CD4-positive, alpha-beta T cell treated with Interleukin-17A for 1 hour (primary cell): ENCODE measurements around the gene AKAP12.
"Not testable (repeated sequence)": the region's sequence is repeated elsewhere in the genome, so short reads cannot be mapped to it uniquely, and the experiment has no call there.

Experiments
- DNase-seq: peaks from one replicate; pipeline ENCODE4 v3.0.0-alpha.2; 2020

Gene AKAP12

DNA sequence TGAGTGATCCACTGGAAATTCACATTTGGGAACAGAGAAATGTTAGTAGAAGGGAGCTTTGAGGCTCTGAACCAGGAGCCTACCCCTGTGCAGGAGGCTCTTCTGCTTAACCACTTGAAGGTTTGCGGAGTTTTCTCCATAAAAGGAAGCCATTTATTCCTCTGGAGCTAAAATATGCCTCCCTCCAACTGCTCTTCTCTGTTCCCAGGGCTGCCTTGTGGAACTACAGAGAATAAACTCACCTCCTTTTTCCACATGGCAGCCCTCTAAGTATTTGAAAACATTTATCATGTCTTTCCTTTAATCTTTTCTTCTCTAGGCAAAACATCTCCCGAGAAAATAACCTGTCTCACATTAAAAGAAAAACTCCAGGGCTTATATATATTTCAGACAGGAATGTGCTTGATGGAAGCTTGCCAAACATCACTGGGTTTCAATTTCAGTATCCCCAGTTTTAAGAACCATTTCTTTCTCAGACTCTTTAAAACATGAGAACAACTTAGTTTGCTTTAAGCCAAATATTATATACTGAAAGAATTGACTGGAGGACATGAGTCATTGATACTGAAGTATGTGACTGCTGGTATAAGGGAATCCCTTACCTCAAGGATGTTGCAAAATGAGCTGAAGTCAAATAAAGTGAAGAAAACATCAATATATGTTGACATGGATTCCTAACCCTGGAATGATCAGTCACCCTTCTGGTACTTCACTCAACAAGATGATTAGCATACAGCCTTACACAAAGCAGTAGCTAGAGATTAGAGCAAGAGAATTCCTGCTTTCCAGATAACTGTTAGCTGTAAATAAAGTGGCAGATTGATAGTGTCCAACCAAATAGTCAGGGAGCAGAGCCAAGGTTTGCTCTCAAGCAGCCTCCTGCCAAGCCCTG is 77.6 kb downstream of the AKAP12 start:
- DNase-seq, result no peak

DNA sequence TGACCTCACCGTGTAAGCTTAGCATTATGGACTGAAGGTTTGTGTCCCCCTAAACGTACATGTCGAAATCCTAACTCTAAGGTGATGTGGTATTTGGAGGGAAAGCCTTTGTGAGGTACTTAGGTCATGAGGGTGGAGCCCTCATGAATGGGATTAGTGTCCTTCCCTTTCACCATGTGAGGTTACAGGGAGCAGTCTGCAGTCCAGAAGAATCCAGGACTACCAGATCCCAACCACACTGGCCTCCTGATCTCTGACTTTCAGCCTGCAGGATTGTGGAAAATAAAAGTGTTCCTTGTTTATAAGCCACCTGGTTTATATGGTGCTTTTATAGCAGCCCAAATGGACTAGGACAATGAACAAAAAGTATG is 78.2 kb downstream of the AKAP12 start:
- DNase-seq, result no peak

DNA sequence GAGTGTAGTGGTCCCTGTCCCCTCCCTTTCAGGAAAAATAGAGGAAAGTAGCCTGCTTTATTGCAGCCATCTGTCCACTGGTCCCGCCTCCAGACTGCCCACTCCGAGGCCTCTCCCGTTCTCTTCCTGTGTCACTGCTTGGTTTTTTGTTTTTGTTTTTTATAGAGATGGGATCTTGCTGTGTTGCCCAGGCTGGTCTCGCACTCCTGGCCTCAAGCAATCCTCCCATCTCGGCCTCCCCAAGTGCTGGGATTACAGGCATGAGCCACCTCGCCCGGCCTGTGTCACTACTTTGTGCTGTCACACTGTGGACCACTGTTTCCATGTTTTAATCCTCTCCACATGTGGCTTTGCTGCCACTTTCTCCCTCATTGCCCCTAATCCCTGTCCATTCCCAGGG is 80.4 kb downstream of the AKAP12 start:
- no peak for DNase-seq

DNA sequence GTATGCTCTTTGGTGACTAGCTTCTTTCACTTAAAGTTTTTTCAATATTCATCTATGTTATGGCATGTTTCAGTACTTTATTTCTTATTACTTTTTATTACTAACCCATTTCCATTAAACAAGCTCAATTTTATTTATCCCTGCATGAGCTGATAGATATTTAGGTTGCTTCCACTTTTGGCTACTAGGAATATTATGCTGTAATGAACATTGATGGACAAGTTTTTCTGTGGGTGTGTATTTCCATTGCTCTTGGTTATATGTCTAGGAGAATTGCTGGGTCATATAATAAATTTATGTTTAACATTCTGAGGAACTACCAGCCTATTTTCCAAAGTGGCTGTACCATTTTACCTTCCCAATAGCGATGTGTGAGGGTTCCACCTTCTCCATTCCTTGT is 81.7 kb downstream of the AKAP12 start:
- DNase-seq, result no peak

DNA sequence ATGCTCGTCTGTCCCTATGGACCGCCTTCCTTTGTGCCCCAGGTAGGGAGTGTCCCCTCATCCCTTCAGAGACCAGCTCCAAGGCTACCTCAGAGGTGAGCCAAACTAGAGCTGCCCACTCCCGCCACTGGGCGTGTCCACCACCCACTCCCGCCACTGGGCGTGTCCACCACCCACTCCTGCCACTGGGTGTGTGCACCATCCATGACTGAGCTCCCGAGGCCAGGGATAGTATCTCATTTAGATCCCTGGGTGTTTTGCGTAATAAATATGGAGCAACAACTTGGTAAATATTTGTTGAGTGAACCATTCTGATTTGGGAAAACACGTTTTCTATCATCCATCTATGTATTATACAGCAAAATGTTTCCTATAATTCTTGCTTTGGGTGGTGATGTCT is 82.8 kb downstream of the AKAP12 start:
- DNase-seq, result no peak

DNA sequence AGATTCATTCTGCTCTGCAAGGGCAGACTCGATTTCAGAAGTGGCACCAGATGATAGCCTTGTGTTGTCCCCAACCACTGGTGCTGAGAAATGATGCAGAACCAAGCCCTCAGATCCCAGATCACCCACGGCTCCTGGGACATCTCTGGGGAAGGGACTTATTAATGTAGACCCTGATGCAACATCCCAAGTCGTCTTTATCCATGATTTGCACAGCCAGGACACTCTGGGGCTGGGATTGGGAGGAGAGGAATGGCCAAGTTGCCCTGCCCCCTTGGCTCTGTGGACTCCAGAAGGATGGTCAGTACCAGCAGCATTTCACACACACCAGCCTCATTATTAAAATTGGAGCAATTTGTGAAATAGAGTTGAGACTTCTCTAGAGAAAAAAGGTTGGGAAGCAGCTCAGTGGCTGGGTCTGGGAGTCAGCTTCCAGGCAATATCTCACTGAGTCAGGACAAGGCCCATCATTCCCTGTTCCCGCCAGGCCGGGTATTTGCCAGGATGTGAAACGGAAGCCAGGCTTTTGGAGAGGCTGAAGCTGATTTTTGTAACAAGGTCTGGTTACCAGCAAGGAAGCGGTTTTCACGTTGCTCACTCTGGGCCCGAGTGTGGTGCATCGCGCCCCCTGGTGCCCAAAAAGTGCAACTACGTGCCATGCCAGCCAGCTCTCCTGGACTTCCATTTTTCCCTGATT is 84.2 kb downstream of the AKAP12 start:
- DNase-seq, result peak; percentile 71

DNA sequence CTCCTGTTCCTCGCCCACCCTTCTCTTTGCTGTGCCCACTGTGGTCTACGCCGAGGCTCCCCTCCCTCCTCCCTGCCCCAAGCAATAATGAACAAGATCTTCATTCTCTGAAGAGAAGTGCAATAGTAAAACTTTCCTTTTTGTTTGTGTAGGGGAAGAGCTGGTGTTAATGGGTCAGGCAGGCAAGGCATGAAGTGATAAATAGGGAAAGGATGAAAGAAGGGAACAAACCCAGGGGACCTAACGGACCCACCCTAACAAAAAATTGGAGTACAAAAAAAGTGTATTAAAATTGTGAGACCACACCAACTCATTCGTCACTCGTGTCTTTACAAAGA is 84.7 kb downstream of the AKAP12 start:
- no peak for DNase-seq

DNA sequence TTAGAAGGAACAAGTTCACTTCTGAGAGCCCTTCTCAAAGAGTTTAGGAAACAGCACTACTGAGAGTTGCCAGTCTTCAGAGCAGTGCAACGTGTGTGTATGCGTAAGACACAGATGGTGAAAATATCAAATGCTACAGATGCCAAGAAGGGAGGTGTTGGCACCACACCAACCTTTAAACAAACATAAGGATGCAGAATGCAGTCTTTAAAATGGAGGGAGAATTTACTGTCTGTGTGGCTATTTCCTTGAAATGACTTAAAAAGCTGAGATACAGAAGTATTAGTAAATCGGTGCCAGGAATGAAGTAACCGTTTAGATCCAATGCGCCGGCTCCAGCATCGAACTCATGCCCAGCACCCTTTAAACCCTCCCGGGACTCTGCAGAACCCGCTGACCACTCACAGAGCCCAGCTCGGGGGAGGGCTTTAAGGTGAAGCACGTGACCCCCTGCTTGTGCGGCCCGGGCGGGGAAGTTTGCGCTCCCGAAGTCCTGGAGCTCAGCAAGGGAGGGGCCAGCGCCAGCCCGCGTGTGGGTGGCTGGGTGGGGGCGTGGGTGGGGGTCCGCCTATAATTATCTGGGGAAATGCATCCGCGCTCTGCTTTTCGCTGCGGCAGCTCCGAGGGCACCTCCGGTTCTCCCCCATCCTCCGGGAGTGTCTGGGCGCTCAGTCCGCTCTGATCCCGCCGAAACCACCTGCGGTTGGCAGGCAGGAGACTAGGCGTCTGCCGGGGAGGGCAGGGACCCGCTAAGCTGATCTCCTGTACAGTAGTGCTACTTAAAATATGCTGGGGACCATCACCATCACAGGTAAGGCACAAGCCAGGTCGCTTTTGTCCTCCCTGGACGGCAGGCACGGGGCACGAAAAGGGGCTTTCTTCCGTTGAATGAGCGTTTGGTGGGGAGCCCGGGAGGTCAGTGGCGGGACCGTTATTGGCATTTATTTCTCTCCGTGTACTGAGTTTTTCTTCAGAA is 85.6 kb downstream of the AKAP12 start:
- DNase-seq, result peak; percentile 13

DNA sequence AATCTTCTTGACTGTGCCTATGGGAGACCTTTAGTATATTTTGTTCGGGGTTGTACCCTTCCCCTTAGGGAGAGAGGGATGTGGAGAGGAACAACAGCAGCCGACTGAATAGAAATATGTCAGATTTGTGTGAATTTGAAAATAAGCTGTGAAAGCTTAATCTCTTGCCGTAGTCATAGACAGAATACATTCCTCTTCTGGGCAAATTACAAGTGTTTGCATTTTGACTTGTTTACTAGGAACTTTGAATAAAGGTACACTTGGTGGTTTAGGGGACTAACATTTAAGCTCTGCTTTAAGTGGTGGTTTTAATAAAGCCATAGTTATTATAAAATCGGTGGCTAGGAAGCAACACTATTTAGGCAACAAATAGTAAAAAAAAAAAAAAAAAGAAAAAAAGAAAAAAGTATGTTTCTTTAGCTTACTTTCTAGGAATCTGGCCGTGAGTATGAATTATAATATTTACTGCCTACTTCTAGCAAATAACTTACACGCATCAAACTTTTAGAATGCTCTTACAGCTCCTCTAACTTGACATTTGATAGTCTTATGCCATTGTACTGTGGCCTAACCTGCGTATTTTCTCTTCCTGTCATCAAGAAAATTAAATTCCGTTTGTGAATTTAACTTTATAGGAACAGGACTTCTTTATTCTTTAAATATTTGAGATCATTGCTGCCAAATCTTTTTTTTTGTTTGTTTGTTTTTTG is 86.5 kb downstream of the AKAP12 start:
- no peak for DNase-seq

DNA sequence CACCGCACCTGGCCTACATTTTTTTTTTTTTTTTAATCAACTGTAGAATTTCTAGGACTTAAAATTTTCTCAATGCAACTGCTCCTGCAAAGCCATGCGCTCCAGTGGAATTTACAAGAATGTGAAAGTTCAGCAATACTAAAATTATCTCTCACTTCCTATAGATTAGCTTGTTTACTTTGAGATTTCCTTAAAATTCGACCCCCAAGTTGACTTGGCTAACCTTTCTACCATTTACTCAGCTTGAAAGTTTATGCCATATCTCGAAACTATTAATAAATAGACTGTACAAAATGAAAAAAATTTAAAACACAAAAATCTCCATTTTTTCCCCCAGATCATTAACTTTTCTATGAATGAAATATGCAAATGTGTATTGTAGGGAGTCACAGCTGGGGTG is 87.3 kb downstream of the AKAP12 start:
- no peak for DNase-seq

DNA sequence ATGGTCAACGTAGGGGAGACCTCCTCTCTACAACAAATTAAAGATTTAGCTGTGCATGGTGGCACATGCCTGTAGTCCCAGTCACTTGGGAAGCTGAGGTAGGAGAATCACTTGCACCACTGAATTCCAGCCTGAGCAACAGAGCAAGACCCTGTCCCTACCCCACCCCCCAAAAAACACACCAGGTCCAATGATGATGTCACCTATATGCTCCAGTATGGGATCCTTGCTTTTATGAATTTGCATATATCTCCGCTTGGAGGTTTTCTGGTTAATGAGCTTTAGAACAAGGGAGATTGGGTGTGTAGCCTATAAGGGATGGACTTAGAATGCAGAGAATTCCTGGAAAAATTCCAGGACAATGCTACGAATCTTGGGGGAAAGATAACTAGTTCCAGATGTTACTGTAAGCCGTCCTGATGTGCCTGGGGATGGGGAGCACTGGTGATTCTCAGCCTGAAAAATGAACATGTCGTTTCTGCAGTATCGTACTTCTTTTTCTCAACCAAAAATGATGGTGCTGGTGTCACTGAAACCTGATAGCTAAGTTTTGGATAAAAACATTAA is 90.4 kb downstream of the AKAP12 start:
- DNase-seq, result no peak

DNA sequence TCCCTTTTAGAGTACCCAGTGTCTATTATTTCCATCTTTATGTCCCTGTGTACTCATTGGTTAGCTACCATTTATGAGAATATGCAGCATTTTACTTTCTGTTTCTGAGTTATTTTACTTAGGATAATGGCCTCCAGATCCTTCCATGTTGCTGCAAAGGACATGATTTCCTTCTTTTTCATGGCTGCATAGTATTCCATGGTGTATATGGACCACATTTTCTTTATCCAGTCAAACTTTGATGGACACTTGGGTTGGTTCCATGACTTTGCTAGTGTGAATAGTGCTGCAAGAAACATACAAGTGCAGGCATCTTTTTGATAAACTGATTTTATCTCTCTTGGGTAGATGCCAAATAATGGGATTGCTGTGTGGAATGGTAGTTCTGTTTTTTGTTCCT is 96.2 kb downstream of the AKAP12 start:
- no peak for DNase-seq

DNA sequence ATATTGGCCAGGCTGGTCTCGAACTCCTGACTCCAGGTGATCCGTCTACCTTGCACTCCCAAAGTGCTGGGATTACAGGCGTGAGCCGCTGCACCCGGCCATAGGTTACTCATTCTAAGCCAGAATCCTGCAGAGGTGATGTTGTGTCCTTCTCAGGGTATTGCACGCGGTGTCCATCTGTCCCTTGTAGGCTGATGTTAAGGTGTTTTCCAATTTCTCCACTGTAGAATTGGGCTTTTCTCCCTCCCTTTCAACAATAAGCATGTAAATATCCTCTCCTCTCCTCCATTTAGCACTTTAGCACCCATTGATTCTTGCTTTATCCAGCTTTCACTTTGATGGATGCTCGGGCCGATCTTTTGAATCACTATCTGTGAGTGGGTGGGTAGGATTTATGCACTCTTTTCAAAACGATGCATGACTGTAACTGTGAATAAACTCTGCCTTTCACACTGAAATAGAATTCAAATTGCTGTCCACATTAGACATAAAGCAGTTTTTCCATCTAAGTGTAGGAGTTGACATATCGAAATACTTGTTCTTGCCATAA is 99.0 kb downstream of the AKAP12 start:
- no peak for DNase-seq

DNA sequence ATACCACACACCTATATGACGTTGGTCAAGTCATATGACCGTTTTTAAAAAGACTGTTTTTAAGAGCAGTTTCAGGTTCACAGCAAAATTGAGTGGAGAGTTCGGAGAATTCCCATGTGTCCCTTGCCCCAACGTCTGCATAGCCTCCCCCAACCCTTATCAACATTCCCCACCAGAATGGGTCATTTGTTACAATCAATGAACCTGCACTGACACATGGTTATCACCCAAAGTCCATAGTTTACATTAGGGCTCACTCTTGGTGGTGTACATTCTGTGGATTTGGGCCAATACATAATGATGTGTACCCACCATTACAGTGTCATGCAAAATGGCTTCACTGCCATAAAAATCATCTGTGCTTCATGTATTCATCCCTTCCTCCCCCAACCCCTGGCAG is 99.6 kb downstream of the AKAP12 start:
- DNase-seq, result no peak

DNA sequence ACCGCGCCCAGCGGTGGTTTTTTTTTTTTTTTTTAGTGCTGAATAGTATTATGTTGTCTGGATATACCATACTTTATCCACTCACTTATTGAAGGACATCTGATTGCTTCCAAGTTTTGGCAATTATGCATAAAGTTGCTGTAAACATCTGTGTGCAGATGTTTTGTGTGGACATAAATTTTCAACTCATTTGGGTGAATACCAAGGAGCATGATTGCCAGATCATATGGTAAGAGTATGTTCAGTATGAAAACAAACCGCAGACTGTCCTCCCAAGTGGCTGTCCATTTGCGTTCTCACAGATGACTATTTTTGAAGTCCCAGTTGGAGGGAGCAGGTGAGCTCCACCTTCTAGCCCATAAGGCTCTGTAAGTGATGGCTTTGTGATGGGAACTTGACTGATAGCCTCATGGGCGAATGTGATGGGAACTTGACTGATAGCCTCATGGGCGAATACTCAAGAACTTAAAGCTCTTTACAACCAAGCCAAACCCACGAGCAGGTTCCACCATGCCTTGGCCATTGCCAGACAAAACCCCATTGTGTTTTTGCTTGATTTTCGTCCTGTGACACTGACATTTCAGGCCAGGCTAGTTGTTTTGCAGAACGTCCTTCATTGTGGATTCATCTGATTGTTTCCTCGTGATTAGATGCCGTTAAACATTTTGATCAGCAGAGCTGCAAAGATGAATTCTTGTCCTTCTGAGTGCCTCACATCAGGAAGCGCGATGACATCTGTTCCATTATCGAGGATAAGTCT is 100.6 kb downstream of the AKAP12 start:
- no peak for DNase-seq

DNA sequence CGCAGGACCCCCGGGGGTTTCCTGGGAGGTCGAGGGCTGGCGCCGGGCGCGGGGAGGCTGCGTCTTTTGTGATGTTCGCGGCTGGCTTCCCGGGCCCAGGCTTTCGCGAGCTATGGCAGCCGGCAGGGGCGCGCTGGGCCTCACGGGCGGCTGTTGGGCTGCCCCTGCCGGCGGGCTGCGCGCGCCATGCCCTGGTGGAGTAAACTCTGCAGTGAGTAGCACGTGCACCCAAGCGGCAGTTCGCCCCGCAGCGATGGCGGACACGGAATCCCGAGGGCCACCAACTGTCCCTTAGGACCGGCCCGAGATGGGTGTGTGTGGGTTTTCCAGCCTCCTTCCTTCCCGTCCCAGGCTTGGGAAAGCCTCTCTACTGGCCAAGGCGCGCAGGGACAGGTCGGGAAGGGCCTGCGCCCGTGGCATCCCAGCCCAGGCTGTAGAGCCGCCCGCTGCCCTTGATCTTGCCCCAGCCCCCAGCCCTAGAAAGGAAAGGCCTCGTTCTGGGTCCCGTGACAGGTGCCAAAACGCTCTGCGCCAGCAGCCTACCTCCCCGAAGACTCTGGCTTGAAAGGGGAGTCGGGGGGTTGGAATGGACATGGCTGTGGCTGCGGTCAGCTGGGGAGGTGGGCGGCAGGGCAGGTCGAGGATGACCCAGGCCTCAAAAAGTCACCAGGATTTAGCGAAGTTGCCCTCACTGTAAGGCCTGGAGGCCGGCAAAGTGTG is 101.9 kb downstream of the AKAP12 start:
- DNase-seq, result no peak

DNA sequence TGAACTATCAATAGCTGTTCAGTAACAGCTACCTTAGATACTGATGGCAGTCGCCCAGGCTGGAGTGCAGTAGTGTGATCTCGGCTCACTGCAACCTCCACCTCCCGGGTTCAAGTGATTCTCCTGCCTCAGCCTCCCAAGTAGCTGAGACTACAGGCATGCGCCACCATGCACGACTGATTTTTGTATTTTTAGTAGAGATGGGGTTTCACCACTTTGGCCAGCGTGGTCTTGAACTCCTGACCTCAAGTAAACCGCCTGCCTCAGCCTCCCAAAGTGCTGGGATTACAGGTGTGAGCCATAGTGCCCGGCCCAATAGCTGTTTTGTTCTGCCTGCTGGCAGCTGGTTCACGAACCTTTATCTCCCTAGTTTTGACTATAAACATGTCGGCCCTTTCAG is 103.0 kb downstream of the AKAP12 start:
- not testable (repeated sequence) for DNase-seq

DNA sequence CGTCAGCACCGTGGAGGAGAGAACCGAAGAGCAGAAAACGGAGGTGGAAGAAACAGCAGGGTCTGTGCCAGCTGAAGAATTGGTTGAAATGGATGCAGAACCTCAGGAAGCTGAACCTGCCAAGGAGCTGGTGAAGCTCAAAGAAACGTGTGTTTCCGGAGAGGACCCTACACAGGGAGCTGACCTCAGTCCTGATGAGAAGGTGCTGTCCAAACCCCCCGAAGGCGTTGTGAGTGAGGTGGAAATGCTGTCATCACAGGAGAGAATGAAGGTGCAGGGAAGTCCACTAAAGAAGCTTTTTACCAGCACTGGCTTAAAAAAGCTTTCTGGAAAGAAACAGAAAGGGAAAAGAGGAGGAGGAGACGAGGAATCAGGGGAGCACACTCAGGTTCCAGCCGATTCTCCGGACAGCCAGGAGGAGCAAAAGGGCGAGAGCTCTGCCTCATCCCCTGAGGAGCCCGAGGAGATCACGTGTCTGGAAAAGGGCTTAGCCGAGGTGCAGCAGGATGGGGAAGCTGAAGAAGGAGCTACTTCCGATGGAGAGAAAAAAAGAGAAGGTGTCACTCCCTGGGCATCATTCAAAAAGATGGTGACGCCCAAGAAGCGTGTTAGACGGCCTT is 110.0 kb downstream of the AKAP12 start:
- no peak for DNase-seq

DNA sequence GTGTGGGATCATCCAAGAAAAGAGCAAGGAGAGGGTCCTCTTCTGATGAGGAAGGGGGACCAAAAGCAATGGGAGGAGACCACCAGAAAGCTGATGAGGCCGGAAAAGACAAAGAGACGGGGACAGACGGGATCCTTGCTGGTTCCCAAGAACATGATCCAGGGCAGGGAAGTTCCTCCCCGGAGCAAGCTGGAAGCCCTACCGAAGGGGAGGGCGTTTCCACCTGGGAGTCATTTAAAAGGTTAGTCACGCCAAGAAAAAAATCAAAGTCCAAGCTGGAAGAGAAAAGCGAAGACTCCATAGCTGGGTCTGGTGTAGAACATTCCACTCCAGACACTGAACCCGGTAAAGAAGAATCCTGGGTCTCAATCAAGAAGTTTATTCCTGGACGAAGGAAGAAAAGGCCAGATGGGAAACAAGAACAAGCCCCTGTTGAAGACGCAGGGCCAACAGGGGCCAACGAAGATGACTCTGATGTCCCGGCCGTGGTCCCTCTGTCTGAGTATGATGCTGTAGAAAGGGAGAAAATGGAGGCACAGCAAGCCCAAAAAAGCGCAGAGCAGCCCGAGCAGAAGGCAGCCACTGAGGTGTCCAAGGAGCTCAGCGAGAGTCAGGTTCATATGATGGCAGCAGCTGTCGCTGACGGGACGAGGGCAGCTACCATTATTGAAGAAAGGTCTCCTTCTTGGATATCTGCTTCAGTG is 110.8 kb downstream of the AKAP12 start:
- DNase-seq, result no peak
